ENCODE data around the gene INTS1.

The INTS1 gene

GRCh38 chr7:1486571-1486970 lies 17.6 kb downstream of the INTS1 start:
- CTCF ChIA-PET: no interaction called here
- POLR2A ChIA-PET: no interaction called here
- no peak for DNase-seq (ENCODE audit: extremely low spot score)
- no peak for TF ChIP-seq SUZ12 (IDR thresholded peaks at IDR 0.05)

GRCh38 chr7:1485156-1485555 lies 19.0 kb downstream of the INTS1 start:
- POLR2A ChIA-PET: no interaction called here
- TF ChIP-seq SP1 (IDR thresholded peaks at IDR 0.05) (no peak), PKNOX1 (IDR thresholded peaks at IDR 0.05) (no peak), TARDBP (IDR thresholded peaks at IDR 0.05) (no peak), FOXA1 (IDR thresholded peaks at IDR 0.05) (no peak)
- CTCF ChIA-PET: no interaction called here
- no peak for DNase-seq (ENCODE audit: extremely low spot score)

DNA sequence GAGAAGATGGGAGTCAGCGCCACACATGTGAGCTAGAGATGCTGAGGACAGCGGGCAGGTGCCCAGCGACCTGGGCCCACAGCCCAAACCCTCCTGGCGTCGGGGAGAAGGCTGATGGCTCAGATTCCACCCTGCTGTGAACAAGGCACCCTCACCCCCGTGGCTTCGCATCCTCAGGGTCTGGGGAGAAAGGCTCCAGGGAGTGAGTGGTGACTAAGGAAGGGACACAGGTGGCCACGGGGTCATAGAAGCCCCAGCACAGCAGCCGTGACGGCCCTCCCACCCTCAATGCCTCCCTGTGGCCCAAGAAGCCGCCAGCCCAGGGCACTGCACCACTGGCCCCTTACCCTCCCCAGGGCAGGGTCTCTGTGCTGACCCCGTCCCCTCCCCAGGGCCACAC lies 19.6 kb downstream of the INTS1 start:
- POLR2A ChIA-PET: no interaction called here

GRCh38 chr7:1483536-1484505 lies 20.4 kb downstream of the INTS1 start:
- ChIA-PET POLR2A (no interaction called here), CTCF (no interaction called here)
- DNase-seq (ENCODE audit: extremely low spot score): no peak
- TF ChIP-seq SUZ12 (IDR thresholded peaks at IDR 0.05) (no peak), L3MBTL2 (conservative IDR thresholded peaks at IDR 0.05) (no peak), NFRKB (IDR thresholded peaks at IDR 0.05) (no peak), CTBP1 (IDR thresholded peaks at IDR 0.05; ENCODE audit: borderline replicate concordance) (no peak), SP1 (IDR thresholded peaks at IDR 0.05) (no peak), BHLHE40 (IDR thresholded peaks at IDR 0.05; ENCODE audit: borderline replicate concordance) (no peak), ELF4 (IDR thresholded peaks at IDR 0.05) (no peak), PKNOX1 (IDR thresholded peaks at IDR 0.05) (no peak), FOXA1 (IDR thresholded peaks at IDR 0.05) (no peak), ZNF384 (IDR thresholded peaks at IDR 0.05) (no peak), FOXK2 (IDR thresholded peaks at IDR 0.05) (no peak), HDGF (IDR thresholded peaks at IDR 0.05; ENCODE audit: borderline replicate concordance) (no peak), ARNT (IDR thresholded peaks at IDR 0.05) (no peak), FOXM1 (IDR thresholded peaks at IDR 0.05; ENCODE audit: borderline replicate concordance) (no peak), LEF1 (IDR thresholded peaks at IDR 0.05; ENCODE audit: borderline replicate concordance) (no peak), TARDBP (IDR thresholded peaks at IDR 0.05) (no peak)

More for the DNA sequence above, 19.6 kb downstream of the INTS1 start:
- CTCF ChIA-PET: no interaction called here
- TF ChIP-seq ARNT (IDR thresholded peaks at IDR 0.05): no peak
- no peak for TF ChIP-seq LEF1 (IDR thresholded peaks at IDR 0.05; ENCODE audit: borderline replicate concordance)
- TF ChIP-seq L3MBTL2 (conservative IDR thresholded peaks at IDR 0.05): no peak
- no peak for TF ChIP-seq FOXK2 (IDR thresholded peaks at IDR 0.05)
- TF ChIP-seq BHLHE40 (IDR thresholded peaks at IDR 0.05; ENCODE audit: borderline replicate concordance): no peak
- no peak for TF ChIP-seq SUZ12 (IDR thresholded peaks at IDR 0.05)
- TF ChIP-seq FOXM1 (IDR thresholded peaks at IDR 0.05; ENCODE audit: borderline replicate concordance): no peak
- TF ChIP-seq PKNOX1 (IDR thresholded peaks at IDR 0.05): no peak
- TF ChIP-seq NFRKB (IDR thresholded peaks at IDR 0.05): no peak
- TF ChIP-seq TARDBP (IDR thresholded peaks at IDR 0.05): no peak
- no peak for TF ChIP-seq ELF4 (IDR thresholded peaks at IDR 0.05)
- no peak for TF ChIP-seq SP1 (IDR thresholded peaks at IDR 0.05)
- no peak for TF ChIP-seq ZNF384 (IDR thresholded peaks at IDR 0.05)
- no peak for TF ChIP-seq FOXA1 (IDR thresholded peaks at IDR 0.05)
- no peak for DNase-seq (ENCODE audit: extremely low spot score)

- no peak for DNase-seq (ENCODE audit: extremely low spot score)
- CTCF ChIA-PET: no interaction called here
- POLR2A ChIA-PET: no interaction called here
- no peak for TF ChIP-seq NFRKB (IDR thresholded peaks at IDR 0.05)
- TF ChIP-seq L3MBTL2 (conservative IDR thresholded peaks at IDR 0.05): no peak
- no peak for TF ChIP-seq FOXA1 (IDR thresholded peaks at IDR 0.05)
- TF ChIP-seq LEF1 (IDR thresholded peaks at IDR 0.05; ENCODE audit: borderline replicate concordance): no peak
- TF ChIP-seq CTBP1 (IDR thresholded peaks at IDR 0.05; ENCODE audit: borderline replicate concordance): no peak
- no peak for TF ChIP-seq PKNOX1 (IDR thresholded peaks at IDR 0.05)
- no peak for TF ChIP-seq FOXM1 (IDR thresholded peaks at IDR 0.05; ENCODE audit: borderline replicate concordance)
- no peak for TF ChIP-seq BHLHE40 (IDR thresholded peaks at IDR 0.05; ENCODE audit: borderline replicate concordance)
- no peak for TF ChIP-seq ELF4 (IDR thresholded peaks at IDR 0.05)
- TF ChIP-seq ARNT (IDR thresholded peaks at IDR 0.05): no peak
- TF ChIP-seq SP1 (IDR thresholded peaks at IDR 0.05): no peak
- TF ChIP-seq TARDBP (IDR thresholded peaks at IDR 0.05): no peak
- TF ChIP-seq HDGF (IDR thresholded peaks at IDR 0.05; ENCODE audit: borderline replicate concordance): no peak
- TF ChIP-seq FOXK2 (IDR thresholded peaks at IDR 0.05): no peak
Measured at GRCh38 chr7:1483079-1483478, 21.1 kb downstream of the INTS1 start.

DNA sequence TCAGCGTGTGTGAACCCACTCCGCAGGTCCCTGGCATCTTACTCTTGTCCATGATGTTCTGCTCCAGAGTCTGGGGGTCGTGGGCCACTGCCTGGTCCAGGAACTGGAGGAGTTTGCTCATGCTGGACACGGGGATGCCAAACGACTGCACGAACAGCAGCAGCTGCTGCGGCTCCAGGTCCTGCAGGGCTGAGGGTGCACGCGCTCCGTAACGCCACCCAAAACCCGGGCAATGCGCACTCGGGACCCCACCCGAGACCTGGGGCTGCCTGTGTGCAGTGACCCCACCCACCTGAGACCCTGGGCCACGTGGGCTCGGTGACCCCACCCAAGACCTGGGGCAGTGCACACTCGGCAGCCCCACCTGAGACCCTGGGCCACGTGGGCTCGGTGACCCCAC lies 22.9 kb downstream of the INTS1 start:
- ChIA-PET CTCF (no interaction called here), POLR2A (no interaction called here)
- no peak for DNase-seq (ENCODE audit: extremely low spot score)
- no peak for TF ChIP-seq ELF4 (IDR thresholded peaks at IDR 0.05)
- no peak for TF ChIP-seq NFRKB (IDR thresholded peaks at IDR 0.05)
- TF ChIP-seq FOXK2 (IDR thresholded peaks at IDR 0.05): no peak
- no peak for TF ChIP-seq TARDBP (IDR thresholded peaks at IDR 0.05)
- no peak for TF ChIP-seq FOXM1 (IDR thresholded peaks at IDR 0.05; ENCODE audit: borderline replicate concordance)
- no peak for TF ChIP-seq SP1 (IDR thresholded peaks at IDR 0.05)
- no peak for TF ChIP-seq FOXA1 (IDR thresholded peaks at IDR 0.05)
- TF ChIP-seq ARNT (IDR thresholded peaks at IDR 0.05): no peak
- no peak for TF ChIP-seq L3MBTL2 (conservative IDR thresholded peaks at IDR 0.05)
- TF ChIP-seq CTBP1 (IDR thresholded peaks at IDR 0.05; ENCODE audit: borderline replicate concordance): no peak
- no peak for TF ChIP-seq PKNOX1 (IDR thresholded peaks at IDR 0.05)
- TF ChIP-seq LEF1 (IDR thresholded peaks at IDR 0.05; ENCODE audit: borderline replicate concordance): no peak
- no peak for TF ChIP-seq SUZ12 (IDR thresholded peaks at IDR 0.05)
